HG03457 (cell line): ENCODE results near the gene UBAP2L.
"Not testable (repeated sequence)": the region's sequence is repeated elsewhere in the genome, so short reads cannot be mapped to it uniquely, and the experiment has no call there.

Experiments
- ATAC-seq: cut with Tn5 transposase; IDR thresholded peaks from one replicate; pipeline ENCODE4 v1.9.1; 2021; ENCODE audit warnings: moderate number of reproducible peaks; ENCODE audit not compliant: unreplicated experiment

Gene UBAP2L

GRCh38 chr1:154306151-154306550 is 85.4 kb downstream of the UBAP2L start:
- ATAC-seq, result no peak

DNA sequence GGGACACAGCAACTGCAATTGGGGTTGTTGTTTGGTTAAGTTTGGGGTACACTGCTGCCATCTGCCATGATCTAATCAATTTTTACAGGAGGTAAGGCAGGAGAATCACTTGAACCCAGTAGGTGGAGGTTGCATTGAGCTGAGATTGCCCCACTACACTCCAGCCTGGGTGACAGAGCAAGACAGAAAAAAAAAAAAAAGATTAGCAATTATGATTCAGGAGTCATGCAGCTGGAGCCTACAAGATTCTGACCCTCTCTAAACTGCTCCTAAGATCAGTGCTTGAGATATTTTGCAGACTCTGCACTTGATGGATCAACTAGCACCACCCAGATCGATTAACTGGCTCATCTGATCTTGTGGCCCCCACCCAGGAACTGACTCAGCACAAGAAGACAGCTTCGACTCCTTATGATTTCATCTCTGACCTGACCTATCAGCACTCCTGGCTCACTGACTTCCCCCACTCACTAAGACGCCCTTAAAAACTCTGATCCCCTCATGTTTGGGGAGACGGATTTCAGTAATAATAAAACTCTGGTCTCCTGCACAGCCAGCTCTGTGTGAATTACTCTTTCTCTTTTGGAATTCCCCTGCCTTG is 87.0 kb downstream of the UBAP2L start:
- not testable (repeated sequence) for ATAC-seq

DNA sequence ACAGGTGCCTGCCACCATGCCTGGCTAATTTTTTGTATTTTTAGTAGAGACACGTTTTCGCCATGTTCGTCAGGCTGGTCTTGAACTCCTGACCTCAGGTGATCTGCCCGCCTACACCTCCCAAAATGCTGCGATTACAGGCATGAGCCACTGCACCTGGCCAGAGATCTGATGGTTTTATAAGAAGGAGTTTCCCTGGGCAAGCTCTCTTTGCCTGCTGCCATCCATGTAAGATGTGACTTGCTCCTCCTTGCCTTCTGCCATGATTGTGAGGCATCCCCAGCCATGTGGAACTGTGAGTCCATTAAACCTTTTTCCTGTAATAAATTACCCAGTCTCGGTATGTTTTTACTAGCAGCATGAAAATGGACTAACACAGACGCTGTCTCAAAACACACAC is 88.4 kb downstream of the UBAP2L start:
- not testable (repeated sequence) for ATAC-seq

DNA sequence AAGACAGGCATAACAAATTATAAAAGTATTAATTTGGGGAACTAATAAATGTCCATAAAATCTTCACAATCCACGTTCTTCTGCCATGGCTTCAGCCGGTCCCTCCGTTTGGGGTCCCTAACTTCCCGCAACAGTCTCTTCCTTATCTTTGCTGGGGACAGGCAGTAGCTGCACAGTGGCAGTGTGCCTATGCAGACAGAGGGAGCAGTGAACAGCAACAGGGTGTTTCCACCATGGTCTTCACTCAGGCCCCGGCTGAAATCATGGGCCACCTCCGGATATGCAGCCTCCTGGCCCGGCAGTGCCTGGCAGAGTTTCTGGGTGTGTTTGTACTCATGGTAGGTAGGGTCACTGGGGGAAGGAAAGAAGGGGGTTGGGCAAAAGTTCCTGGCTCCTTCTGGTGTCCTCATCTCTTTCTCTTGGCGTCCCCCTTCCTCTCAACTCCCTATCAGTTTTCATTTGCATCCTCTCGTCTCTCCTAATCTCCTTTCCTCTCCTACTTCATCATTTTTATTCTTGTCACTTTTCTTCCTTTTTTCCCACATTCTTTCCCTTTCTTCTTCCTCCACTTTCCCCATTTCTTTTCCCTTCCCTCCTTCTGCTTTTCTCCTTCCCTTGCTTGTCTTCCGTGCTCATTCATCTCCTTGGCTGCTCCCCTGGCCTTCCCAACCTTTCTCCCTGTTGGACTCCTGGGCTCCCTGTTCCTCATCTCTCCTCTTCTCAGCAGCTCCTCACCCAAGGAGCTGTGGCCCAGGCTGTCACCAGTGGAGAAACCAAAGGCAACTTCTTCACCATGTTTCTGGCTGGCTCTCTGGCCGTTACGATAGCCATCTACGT is 91.7 kb downstream of the UBAP2L start:
- not testable (repeated sequence) for ATAC-seq

GRCh38 chr1:154313066-154313356 is 92.3 kb downstream of the UBAP2L start:
- ATAC-seq, result no peak

DNA sequence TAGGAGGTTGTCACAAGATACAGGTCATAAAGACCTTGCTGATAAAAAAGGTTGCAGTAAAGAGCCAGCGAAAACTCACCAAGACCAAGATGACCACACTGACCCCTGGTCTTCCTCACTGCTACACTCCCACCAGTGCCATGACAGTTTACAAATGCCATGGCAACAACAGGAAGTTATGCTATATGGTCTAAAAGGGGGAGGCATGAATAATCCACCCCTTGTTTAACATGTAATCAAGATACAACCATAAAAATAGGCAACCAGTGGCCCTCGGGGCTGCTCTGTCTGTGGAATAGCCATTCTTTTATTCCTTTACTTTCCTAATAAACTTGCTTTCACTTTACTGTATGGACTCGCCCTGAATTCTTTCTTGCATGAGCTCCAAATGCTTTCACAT is 93.5 kb downstream of the UBAP2L start:
- ATAC-seq, result not testable (repeated sequence)

DNA sequence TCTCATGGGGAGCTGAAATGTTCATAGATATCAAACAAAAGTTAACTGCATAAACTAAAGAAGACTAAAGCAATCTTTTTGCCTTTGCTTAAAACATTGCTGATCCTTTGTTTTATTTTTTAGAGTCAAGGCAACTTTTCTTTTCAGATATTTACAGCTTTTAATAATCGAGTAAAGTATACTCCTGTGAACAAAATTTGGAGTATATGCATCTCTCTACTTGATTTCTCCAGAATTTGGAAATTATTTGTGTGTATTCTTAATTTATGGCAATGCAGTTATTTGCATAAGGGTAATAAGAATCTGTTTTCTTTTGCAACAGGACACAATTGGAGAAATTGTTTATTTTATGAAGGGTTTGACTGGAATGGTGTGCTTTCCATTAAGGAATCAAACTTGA is 95.9 kb downstream of the UBAP2L start:
- ATAC-seq, result no peak

- ATAC-seq, result no peak
These were observed 97.6 kb downstream of the UBAP2L start for GRCh38 chr1:154318386-154318785.
